ENCODE results near the gene CAMSAP1. TPM values are rescaled to one million over a fixed set of nuclear protein-coding genes. Genes with fewer than 3 reads are reported as not detected.

Gene CAMSAP1
- total and polyA plus RNA-seq, 9 of the 15 experiments (the other 6 are each of a cell fraction or from before 2014, with no cell fraction given) = 1.5 to 28.8 (median 14.3) TPM

DNA sequence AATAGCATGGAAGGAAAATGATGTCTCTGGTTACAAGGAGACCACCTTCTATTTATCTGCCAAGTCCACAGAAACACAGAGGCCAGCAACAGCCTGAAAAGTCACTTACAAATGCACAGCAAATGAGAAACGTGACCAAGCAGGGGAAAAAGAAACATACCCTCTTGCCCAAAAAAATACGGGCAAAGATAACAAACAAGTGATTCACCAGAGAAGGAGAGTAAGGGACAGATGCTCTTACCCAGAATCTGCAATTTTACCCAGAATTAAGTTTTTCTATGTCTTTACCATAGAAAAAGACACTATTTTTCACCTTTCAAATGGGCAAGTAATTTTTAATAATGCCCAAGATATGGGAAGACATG is 28.1 kb downstream of the CAMSAP1 start (continued):
- TF ChIP-seq SREBF2 (CRISPR knock-in tag; IDR thresholded peaks at IDR 0.05) = no peak
- TF ChIP-seq NFIX (CRISPR knock-in tag; IDR thresholded peaks at IDR 0.05; ENCODE audit: low read depth) = no peak
- TF ChIP-seq, protein P1, sequence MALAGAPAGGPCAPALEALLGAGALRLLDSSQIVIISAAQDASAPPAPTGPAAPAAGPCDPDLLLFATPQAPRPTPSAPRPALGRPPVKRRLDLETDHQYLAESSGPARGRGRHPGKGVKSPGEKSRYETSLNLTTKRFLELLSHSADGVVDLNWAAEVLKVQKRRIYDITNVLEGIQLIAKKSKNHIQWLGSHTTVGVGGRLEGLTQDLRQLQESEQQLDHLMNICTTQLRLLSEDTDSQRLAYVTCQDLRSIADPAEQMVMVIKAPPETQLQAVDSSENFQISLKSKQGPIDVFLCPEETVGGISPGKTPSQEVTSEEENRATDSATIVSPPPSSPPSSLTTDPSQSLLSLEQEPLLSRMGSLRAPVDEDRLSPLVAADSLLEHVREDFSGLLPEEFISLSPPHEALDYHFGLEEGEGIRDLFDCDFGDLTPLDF (CRISPR knock-in tag; IDR thresholded peaks at IDR 0.05) = no peak
- TF ChIP-seq NFXL1 (CRISPR knock-in tag; IDR thresholded peaks at IDR 0.05) = no peak
- no peak for TF ChIP-seq SRF (CRISPR knock-in tag; IDR thresholded peaks at IDR 0.05)
- TF ChIP-seq, protein P2, sequence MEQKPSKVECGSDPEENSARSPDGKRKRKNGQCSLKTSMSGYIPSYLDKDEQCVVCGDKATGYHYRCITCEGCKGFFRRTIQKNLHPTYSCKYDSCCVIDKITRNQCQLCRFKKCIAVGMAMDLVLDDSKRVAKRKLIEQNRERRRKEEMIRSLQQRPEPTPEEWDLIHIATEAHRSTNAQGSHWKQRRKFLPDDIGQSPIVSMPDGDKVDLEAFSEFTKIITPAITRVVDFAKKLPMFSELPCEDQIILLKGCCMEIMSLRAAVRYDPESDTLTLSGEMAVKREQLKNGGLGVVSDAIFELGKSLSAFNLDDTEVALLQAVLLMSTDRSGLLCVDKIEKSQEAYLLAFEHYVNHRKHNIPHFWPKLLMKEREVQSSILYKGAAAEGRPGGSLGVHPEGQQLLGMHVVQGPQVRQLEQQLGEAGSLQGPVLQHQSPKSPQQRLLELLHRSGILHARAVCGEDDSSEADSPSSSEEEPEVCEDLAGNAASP (IDR thresholded peaks at IDR 0.05) = no peak
- TF ChIP-seq SNIP1 (IDR thresholded peaks at IDR 0.05; ENCODE audit: low read depth) = no peak
- TF ChIP-seq RFX5 (IDR thresholded peaks at IDR 0.05; ENCODE audit: low read depth, low read length) = no peak
- TF ChIP-seq POLR2AphosphoS2 (IDR thresholded peaks at IDR 0.05; ENCODE audit: low read length) = no peak
- TF ChIP-seq, protein P3, sequence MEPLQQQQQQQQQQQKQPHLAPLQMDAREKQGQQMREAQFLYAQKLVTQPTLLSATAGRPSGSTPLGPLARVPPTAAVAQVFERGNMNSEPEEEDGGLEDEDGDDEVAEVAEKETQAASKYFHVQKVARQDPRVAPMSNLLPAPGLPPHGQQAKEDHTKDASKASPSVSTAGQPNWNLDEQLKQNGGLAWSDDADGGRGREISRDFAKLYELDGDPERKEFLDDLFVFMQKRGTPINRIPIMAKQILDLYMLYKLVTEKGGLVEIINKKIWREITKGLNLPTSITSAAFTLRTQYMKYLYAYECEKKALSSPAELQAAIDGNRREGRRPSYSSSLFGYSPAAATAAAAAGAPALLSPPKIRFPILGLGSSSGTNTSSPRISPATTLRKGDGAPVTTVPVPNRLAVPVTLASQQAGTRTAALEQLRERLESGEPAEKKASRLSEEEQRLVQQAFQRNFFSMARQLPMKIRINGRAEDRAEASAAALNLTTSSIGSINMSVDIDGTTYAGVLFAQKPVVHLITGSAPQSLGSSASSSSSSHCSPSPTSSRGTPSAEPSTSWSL (CRISPR knock-in tag; IDR thresholded peaks at IDR 0.05; ENCODE audit: borderline replicate concordance) = no peak
- TF ChIP-seq, protein P4, sequence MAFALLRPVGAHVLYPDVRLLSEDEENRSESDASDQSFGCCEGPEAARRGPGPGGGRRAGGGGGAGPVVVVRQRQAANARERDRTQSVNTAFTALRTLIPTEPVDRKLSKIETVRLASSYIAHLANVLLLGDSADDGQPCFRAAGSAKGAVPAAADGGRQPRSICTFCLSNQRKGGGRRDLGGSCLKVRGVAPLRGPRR (CRISPR knock-in tag; IDR thresholded peaks at IDR 0.05) = no peak
